ENCODE data around the gene TRAPPC11.
"Not testable (repeated sequence)": the region's sequence is repeated elsewhere in the genome, so short reads cannot be mapped to it uniquely, and the experiment has no call there.

Gene TRAPPC11

DNA sequence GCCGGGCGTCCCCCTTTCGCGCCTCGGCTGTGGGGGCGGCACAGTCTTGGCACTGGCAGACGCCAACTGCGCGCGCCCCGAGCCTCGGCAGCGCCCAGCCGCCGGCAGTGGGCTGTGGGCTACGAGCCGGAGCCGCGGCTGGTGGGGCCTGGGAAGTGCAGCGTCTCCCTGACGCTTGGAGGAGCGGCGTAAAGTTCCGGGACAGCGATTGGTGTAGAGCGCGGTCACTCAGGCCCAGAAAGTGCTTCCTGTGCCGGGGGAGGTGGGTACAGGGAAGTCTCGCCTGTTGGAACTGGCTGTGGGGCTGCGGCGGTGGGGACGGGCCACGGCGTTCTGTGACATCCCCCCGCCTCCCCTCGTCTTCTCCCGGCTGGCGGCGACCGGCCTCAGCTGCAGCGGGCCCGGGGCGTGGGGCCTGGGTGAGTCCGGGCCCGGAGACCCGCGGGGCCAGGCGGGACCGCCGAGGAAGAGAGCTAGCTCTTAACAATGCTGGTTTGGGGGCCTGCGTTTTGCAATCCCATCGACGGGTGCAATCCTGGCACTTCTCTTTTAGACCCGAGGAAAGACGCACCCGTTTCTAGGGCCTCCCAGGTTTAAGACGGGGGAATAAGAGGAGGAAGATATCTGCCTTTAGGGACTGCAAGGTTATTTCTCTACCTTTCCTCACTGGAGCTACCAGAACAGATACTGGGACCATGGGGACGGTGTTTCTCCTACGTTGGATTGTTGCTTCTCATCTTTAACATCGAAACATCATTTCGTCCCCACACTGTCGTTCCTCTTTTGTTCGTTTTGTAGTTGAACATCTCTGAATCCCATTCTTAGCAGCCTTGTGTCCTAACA is at the start of gene TRAPPC11, which contains the start of gene RWDD4:
TRAPPC11 (plus strand) TSS at position 265 of the 843 bp plus-strand sequence. CDS start 4,575 bp downstream, outside the sequence.
RWDD4 (minus strand) TSS at position 157 of the 843 bp plus-strand sequence. CDS start 233 bp downstream, outside the sequence.
- DNase-seq (ENCODE audit: low read depth) = peak; percentile 98

DNA sequence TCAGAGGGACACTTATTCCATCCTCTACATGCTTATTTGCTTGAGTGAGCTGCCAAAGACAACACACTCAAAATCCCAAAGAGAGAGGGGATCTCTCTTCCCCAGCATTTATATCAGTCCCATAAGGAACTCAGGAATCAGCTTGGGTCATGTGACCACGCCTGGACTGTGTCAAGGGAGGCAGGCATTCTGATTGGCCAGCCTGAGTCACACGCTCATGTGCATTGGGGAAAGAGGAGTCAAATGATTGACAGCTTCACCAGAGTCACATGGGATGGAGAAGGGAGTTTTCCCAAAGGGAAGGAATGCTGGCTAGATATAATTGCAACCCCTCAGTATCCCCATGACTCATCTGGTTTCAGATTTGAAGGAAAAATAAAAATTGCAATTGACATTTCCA is 49.1 kb upstream of the TRAPPC11 start:
- no peak for DNase-seq (ENCODE audit: low read depth)

DNA sequence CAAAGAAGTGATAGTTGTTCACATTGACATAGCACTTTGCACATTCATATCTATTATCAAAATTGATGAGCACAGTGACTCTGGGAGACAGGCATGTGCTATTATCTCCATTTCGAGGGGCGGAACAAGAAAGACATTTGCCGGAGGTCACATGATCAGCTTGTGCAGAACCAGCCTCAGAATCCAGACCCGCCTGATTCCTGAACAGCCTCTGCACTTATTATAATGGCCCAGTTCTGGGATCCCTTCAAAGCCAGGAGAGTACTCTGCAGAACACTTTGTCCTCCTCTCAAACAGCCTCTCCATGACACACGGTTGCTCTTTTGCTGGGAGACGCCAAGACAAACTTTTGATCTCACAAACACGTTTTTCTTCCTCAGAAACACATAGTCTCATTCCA is 48.5 kb upstream of the TRAPPC11 start:
- no peak for DNase-seq (ENCODE audit: low read depth)

GRCh38 chr4:183611210-183611830 is 47.8 kb upstream of the TRAPPC11 start:
- DNase-seq (ENCODE audit: low read depth) = no peak

DNA sequence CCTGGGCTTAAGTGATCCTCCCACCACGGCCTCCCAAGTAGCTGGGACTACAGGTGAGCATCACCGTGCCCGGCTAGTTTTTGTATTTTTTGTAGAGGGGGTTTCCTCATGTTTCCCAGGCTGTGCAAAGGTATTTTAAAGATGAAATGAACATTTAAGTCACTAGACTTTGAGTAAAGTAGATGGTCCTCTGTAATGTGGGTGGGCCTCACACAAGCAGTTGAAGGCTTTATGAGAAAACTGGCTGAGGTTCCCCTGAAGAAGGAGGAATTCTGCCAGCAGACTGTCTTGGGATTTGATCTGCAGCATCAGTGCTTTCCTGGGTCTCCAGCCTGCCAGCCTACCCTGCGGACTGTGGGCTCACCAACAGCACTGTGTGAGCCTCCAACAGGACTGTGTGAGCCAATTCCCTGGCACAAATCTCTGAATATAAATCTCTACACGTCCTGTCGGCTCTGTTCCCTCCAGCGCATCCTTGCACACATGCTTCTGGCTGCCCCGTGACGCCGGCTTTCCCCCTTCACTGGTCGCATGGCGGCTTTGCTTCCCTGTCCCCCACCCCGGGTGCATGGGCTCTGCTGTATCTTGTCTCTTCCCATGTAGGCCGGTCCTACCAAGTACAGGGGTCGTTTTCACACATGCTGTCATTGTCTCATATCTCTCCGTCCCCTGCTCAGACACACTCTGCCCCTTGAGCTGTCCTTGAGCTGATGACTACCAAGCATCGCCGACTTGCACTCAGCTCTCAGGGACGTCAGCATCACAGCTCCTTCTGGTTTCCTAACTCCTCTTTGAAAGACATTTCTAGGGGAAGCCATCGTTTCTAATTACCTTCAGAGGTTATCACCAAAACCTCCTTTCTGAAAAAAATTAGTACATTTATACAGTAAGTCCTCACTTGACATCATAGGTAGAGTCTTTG is 46.5 kb upstream of the TRAPPC11 start:
- DNase-seq (ENCODE audit: low read depth) = no peak

- no peak for DNase-seq (ENCODE audit: low read depth)
Measured at GRCh38 chr4:183617075-183617474, 42.0 kb upstream of the TRAPPC11 start.

DNA sequence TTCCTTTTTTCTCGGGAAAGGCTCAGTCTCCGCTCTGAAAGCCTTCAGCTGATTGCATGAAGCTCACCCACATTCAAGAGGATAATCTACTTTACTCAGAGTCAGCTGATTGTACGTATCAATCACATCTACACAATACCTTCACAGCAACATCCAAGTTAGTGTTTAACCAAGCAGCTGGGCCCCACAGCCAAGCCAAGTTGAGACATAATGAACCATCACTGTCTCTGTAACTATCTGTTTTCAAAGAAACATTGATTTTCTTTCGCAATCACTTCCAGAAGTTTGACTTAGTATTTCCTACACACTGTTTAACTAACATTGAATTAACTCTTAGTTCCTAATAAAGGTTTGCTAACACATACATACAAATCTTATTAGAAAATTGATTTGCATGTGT is 40.4 kb upstream of the TRAPPC11 start:
- no peak for DNase-seq (ENCODE audit: low read depth)

DNA sequence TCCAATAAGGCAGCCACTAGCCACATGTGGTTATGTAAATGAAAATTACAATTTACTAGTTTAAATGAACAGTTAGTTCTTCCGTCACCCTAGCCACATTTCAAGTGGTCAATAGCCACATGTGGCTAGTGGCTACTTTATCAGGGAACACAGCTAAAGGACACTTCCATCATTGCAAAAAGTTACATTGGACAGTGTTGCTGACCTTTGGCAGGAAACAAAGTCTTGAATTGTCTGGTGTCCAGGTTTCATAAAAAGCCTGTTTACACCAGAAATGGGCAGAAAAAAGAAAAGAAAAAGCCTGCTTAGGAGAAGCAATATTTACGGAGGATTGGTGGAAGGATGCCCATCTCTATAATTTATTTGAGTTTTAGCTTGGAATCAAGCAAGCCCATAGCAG is 38.7 kb upstream of the TRAPPC11 start:
- no peak for DNase-seq (ENCODE audit: low read depth)

DNA sequence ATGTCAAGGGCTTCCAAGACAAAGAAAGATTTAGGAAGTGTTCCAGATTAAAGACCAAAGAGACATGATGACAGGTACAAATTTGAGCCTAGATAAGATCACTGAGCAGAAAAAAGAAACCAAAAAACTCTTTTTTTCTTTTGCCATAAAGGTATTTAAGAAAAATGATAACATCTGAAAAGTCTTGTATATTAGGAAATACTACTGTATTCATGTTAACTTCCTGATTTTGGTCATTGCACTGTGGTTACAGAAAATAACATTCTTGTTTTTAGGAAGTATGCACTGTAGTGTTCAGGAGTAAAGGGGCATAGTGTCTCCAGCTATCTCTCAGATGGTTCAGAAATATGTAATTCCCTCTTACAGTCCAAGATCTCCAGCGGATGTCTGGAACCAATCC is 37.2 kb upstream of the TRAPPC11 start:
- no peak for DNase-seq (ENCODE audit: low read depth)

DNA sequence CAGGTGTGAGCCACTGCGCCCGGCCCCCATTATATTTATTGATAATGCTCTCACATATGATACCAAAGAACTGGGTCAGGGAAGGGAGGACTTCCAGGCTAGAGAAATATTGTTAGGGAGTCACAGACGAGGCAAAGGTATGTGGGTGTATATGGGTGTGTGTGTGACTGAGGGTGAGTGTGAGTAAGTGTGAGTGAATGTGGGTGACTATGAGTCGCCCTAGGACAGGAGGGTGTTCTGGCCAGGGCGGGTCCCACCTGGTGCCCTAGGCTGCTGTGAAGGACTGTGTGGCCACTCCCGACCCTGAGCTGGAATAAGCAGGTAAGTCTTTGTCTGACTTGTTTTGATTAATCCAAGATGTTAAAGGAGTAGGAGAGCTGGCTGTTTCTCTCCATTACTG is 34.5 kb upstream of the TRAPPC11 start:
- DNase-seq (ENCODE audit: low read depth) = no peak

DNA sequence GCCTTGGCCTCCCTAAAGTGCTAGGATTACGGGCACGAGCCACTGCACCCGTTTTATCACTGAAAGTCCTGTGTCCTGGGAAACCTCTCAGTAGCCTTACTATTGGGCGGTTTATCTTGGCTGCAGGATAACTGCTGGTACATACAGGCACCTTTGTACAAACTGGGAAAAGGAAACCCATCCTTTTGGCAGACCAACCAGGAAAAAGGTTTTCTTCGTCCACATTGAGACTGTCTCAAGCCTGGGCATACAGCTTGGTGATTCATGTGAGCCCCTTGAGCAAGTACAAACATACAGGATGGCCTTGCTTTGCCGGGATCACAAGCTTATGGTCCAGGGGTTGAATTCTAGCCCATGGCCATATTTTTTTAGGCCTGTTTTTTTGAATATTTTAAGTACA is 32.9 kb upstream of the TRAPPC11 start:
- DNase-seq (ENCODE audit: low read depth) = no peak

- not testable (repeated sequence) for DNase-seq (ENCODE audit: low read depth)
Measured at GRCh38 chr4:183627286-183627685, 31.8 kb upstream of the TRAPPC11 start.

GRCh38 chr4:183627979-183628588 is 31.0 kb upstream of the TRAPPC11 start:
- no peak for DNase-seq (ENCODE audit: low read depth)

DNA sequence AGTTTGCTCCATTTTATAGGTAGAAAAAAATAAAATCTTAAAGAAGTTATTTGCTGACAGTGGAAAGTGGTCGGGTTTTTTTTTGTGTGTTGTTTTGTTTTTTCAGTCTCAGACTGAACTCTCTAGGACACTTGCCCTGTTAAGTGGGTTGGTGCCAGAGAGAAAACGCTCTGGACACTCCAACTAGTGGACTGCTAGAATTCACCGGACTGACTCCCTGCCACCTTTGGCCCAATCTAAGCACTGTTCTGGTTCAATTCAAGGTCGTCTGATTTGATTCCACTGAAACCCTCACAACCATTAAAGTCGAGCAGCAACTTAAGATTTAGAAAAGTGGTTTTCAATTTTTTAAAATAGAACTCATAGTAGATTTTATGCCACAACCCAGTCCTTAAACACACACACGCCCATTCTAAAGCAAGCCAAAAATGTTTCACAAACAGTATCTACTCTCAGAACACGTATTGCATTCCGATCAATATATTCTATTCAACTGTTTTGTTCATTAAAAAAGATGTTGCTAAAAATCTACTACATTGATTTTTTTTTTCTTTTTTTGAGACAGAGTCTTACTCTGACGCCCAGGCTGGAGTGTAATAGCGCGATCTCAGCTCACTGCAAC is 27.4 kb upstream of the TRAPPC11 start:
- no peak for DNase-seq (ENCODE audit: low read depth)

- DNase-seq (ENCODE audit: low read depth) = no peak
Measured at GRCh38 chr4:183632689-183633088, 26.4 kb upstream of the TRAPPC11 start.

- DNase-seq (ENCODE audit: low read depth) = no peak
Measured at GRCh38 chr4:183633476-183634400, 25.4 kb upstream of the TRAPPC11 start.

- no peak for DNase-seq (ENCODE audit: low read depth)
Measured at GRCh38 chr4:183635321-183635720, 23.8 kb upstream of the TRAPPC11 start.

DNA sequence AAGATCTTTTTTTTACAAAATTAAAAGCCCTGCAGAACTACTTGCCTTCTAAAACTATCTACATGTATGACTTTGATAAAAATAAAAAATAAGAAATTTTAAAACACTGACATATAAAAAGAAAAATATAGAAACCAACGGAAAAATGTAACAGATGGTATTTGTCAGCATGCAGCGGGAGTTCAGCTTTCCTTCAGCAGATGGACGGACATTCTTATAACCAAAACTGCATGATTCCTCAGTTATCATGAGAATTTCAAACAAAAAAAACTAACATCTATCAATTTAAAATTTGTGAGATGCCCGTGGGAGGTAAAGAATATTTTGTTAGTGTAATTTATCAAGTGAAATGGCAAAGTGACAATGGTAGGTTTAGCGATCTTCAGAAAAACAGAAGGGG is 23.4 kb upstream of the TRAPPC11 start:
- DNase-seq (ENCODE audit: low read depth) = no peak

DNA sequence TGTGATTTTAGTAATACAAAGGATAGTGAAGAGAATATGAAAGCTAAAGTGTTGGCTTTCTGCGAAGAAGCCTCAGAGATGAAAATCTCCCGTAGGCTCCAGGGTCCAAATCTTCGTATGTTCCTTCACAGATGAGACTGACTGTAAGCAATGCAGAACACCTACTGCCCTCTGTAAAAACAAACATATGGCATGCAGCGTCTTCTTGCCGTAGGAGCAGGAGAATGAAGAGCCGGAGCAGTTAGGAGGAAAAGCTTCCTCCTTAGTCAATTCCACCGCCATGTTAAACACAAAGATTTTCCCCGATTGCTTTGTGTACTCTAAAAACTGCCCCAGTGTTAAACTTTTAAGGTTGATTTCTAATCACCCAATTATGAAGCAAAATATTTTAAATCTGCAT is 22.6 kb upstream of the TRAPPC11 start:
- DNase-seq (ENCODE audit: low read depth) = no peak

DNA sequence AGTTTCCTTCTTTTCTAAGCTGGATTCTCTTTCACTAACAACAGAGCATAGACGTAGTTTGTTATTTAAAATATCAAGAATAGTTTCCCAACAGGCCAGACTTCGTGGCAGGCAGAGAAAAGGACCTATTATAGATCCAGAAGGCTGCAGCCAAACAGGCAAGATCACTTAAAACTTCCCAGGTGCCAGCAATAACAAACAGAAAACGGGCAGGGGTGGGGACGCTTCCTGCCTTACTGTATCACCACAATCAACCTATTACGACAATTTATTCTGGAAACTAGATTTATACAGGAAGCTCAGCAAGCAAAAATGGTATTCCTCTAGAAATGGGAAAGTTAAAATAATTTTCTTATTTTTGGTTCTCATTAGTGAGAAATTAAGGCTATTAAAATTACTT is 22.2 kb upstream of the TRAPPC11 start:
- no peak for DNase-seq (ENCODE audit: low read depth)

All from GM04504 (cell line).